Mucosa of rectum (tissue), 2 donors: ENCODE results near the gene ATL2.

Experiments used
- H3K27ac ChIP-seq, 2 donors: one replicate each; pipeline ENCODE4 v1.7.0; 2013; ENCODE audit warnings: inconsistent platforms in 2 of 2, low read depth in 2 of 2, low read length in 2 of 2
- H3K27me3 ChIP-seq, 2 donors: one replicate each; pipeline ENCODE4 v1.7.0; 2013; ENCODE audit warnings: low read length in 2 of 2; ENCODE audit not compliant: control insufficient read depth in 2 of 2, insufficient read depth in 2 of 2
- H3K36me3 ChIP-seq, 2 donors: one replicate each; pipeline ENCODE4 v1.7.0; 2013; ENCODE audit warnings: low read length in 2 of 2; ENCODE audit not compliant: control insufficient read depth in 2 of 2, insufficient read depth in 2 of 2
- H3K4me1 ChIP-seq, 2 donors: one replicate each; pipeline ENCODE4 v1.7.0; 2013; ENCODE audit warnings: low read length in 2 of 2, mild to moderate bottlenecking in 1 of 2; ENCODE audit not compliant: control insufficient read depth in 2 of 2, insufficient read depth in 2 of 2
- H3K4me3 ChIP-seq, 2 donors: one replicate each; pipeline ENCODE4 v1.7.0; 2013; ENCODE audit warnings: low read length in 2 of 2
- H3K9ac ChIP-seq, 2 donors: one replicate each; pipeline ENCODE4 v1.7.0; 2013; ENCODE audit warnings: low read length in 2 of 2, low read depth in 1 of 2, mild to moderate bottlenecking in 1 of 2
- H3K9me3 ChIP-seq, 2 donors: one replicate each; pipeline ENCODE4 v1.7.0; 2013; ENCODE audit warnings: low read length in 2 of 2; ENCODE audit not compliant: control insufficient read depth in 2 of 2
- donor health status: healthy.
- donor health status: Normal muscosa, but diverticular disease.

The ATL2 gene

GRCh38 chr2:38256610-38257009 is 120.5 kb downstream of the ATL2 start:
- Histone ChIP-seq H3K27me3 (no peaks in the 10 kb centered on the region), H3K9ac (no peak overlapping the region), H3K36me3 (no peaks in the 10 kb centered on the region), H3K4me1 (no peaks in the 10 kb centered on the region), H3K27ac (no peak overlapping the region), H3K4me3 (no peak overlapping the region), H3K9me3 (no peaks in the 10 kb centered on the region)

- no peak overlapping the region for H3K9ac ChIP-seq
- no peaks in the 10 kb centered on the region for H3K9me3 ChIP-seq
- no peak overlapping the region for H3K4me3 ChIP-seq
- no peaks in the 10 kb centered on the region for H3K27me3 ChIP-seq
- H3K4me1 ChIP-seq = no peaks in the 10 kb centered on the region
- H3K27ac ChIP-seq = no peak overlapping the region
- no peaks in the 10 kb centered on the region for H3K36me3 ChIP-seq
Observed at GRCh38 chr2:38255211-38255610, 121.9 kb downstream of the ATL2 start.

DNA sequence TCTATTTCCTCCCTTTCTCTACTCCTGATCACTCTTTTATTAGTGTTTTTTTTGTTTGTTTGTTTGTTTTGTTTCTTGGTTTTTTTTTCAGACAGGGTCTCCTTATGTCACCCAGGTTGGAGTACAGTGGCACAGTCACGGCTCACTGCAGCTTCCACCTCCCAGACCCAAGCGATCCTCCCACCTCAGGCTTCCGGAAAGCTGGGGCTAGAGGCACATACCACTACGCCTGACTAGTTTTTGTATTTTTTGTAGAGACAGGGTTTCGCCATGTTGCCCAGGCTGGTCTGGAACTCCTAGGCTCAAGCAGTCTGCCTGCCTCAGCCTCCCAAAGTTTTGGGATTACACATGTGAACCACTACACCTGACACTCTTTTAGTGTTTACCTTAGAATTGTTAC is 122.3 kb downstream of the ATL2 start:
- Histone ChIP-seq H3K4me3 (no peak overlapping the region), H3K4me1 (no peaks in the 10 kb centered on the region), H3K27ac (no peak overlapping the region), H3K9me3 (no peaks in the 10 kb centered on the region), H3K9ac (no peak overlapping the region), H3K36me3 (no peaks in the 10 kb centered on the region), H3K27me3 (no peaks in the 10 kb centered on the region)

DNA sequence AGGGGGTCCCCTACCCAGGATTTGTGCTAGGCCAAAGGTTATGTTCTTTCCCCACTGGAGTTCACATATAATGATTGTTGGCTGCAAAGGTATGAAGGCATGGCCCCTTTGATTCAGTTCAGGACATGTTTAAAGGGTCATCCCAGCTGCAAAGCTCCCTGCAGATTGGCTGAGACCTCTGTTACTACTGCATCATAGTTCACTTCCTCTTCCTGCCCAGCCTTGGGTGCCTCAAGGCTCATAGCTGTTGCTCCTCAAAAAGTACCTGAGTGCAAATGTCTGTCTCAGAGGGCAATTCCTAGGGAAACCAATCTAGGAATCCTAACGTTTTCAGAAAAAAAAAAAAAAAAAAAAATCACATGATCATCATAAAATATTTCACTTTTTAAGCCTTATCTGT is 125.1 kb downstream of the ATL2 start:
- no peak overlapping the region for H3K4me3 ChIP-seq
- H3K9me3 ChIP-seq = no peaks in the 10 kb centered on the region
- H3K4me1 ChIP-seq = no peaks in the 10 kb centered on the region
- H3K9ac ChIP-seq = no peak overlapping the region
- no peaks in the 10 kb centered on the region for H3K36me3 ChIP-seq
- H3K27me3 ChIP-seq = no peaks in the 10 kb centered on the region
- H3K27ac ChIP-seq = no peak overlapping the region

DNA sequence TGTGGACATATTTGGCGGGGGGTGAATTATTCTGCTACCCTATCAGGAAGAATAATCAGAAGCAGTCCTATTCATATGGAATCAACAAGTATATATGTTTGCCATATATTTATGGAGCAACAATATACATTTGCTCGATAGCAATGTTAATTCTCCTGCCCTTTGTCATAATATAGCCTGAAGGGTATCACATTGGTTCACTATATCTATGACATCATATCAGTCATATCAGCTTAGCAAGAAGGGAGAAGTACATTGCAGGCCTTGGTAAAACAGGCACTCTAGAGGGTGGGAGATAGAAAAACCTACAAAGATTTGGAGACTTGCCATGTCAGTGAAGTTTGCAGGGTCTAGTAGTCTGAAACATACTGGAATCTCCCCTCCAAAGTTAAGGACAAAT is 128.4 kb downstream of the ATL2 start:
- H3K4me3 ChIP-seq = no peak overlapping the region
- no peaks in the 10 kb centered on the region for H3K36me3 ChIP-seq
- no peak overlapping the region for H3K27ac ChIP-seq
- H3K4me1 ChIP-seq = no peaks in the 10 kb centered on the region
- H3K9me3 ChIP-seq = no peaks in the 10 kb centered on the region
- H3K9ac ChIP-seq = no peak overlapping the region
- H3K27me3 ChIP-seq = no peaks in the 10 kb centered on the region

- Histone ChIP-seq H3K27me3 (no peaks in the 10 kb centered on the region), H3K36me3 (no peaks in the 10 kb centered on the region), H3K9me3 (no peaks in the 10 kb centered on the region), H3K9ac (no peak overlapping the region), H3K27ac (no peak overlapping the region), H3K4me1 (no peaks in the 10 kb centered on the region), H3K4me3 (no peak overlapping the region)
Observed at GRCh38 chr2:38248255-38248654, 128.8 kb downstream of the ATL2 start.

- Histone ChIP-seq H3K27me3 (no peaks in the 10 kb centered on the region), H3K4me1 (no peaks in the 10 kb centered on the region), H3K36me3 (no peaks in the 10 kb centered on the region), H3K9ac (no peak overlapping the region), H3K4me3 (no peak overlapping the region), H3K27ac (no peak overlapping the region), H3K9me3 (no peaks in the 10 kb centered on the region)
Observed at GRCh38 chr2:38246105-38246504, 131.0 kb downstream of the ATL2 start.

DNA sequence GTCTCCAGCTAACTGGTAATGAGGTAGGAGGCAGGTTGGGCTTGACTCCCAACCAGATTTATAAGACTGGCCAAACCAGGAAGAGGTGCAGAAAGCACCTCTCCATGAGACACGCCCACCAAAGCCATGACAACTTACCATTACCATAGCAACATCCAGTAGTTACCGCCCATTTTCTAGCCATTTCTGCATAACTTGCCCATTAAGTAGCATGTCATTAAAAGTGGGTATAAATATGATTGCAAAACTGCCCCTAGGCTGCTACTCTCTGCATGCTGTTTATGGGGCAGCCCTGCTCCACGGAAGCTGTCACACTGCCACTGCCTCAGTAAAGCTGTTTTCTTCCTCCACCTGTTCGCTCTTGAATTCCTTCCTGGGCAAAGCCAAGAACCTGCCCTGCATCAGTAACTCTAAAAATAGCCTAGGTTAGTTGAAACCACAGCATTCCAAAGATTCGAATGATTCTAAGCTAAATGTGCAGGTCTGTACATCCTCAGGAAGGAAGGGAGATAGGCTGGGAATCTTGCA is 131.9 kb downstream of the ATL2 start:
- Histone ChIP-seq H3K27ac (no peak overlapping the region), H3K4me3 (no peak overlapping the region), H3K9ac (no peak overlapping the region), H3K9me3 (no peaks in the 10 kb centered on the region), H3K27me3 (no peaks in the 10 kb centered on the region), H3K4me1 (no peaks in the 10 kb centered on the region), H3K36me3 (no peaks in the 10 kb centered on the region)

GRCh38 chr2:38244301-38244700 is 132.8 kb downstream of the ATL2 start:
- H3K4me1 ChIP-seq = no peaks in the 10 kb centered on the region
- H3K27me3 ChIP-seq = no peaks in the 10 kb centered on the region
- no peak overlapping the region for H3K27ac ChIP-seq
- no peaks in the 10 kb centered on the region for H3K36me3 ChIP-seq
- no peak overlapping the region for H3K9ac ChIP-seq
- H3K4me3 ChIP-seq = no peak overlapping the region
- no peaks in the 10 kb centered on the region for H3K9me3 ChIP-seq
